NCI-H345 treated with DMSO at 0.1 percent for 48 hours (cell line): ENCODE measurements around the gene MYH15.

Experiments
- DNase-seq: peaks from one replicate; lab custom pipeline; 2025; ENCODE audit not compliant: unreplicated experiment; lab: John Stamatoyannopoulos, UW

The MYH15 gene

GRCh38 chr3:108416111-108416869 is 94.1 kb downstream of the MYH15 start:
- DNase-seq: no peak

DNA sequence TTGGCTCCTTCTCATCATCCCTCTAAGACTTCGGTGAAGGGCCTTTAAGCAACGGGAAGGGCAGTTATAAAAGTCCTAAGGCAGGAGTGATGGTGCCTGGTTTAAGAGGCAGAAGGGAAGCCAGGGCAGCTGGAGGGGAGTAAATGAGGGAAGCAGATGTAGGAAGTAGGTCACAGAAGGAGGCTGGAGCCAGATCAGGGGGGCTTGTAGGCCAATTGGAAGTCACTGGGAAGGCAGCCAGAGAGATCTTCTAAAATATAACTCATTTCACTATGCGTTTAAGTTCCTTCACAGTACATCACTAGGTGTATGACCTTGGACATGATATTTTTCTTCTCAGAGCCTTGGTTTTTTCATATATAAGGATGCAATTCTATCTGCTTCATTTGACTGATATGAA is 94.7 kb downstream of the MYH15 start:
- no peak for DNase-seq

DNA sequence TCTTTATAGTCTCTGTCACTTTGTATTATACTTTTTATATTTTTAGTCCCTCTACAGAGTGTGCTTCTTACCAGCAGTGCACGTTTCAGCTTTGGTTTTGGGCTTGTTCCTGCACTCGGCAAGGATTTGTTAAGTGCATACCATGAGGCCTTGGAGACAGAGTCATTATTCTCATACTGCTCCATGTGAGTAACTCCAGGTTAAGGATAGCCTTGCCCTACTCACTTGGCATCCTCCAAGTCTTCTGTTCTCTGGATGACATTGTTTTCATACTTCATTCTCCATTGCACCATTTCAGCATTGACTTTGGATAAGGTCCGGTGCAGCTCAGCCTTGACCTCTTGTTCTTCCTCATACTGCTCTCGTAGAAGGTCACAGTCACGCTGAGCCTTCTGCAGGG is 96.4 kb downstream of the MYH15 start:
- no peak for DNase-seq

DNA sequence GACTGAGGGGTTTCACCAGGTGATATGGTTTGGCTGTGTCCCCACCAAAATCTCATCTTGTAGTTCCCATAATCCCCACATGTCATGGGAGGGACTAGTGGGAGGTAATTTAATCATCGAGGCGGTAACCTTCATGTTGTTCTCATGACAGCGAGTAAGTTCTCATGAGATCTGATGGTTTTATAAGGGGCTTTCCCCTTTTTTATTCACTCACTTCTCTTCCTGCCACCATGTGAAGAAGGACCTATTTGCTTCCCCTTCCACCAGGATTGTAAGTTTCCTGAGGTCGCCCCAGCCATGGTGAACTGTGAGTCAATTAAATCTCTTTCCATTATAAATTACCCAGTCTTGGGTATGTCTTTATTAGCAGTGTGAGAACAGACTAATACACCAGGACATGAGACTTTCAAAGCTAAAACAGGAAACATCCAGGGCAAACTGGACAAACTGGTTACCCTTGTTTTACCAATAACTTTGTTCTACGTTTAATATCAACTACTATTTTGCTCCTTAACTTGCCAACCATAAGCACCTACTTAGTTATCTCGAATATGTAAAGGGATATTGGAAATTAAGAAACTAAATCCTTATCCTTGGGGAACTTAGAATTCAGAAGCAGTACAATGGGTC is 98.2 kb downstream of the MYH15 start:
- no peak for DNase-seq

DNA sequence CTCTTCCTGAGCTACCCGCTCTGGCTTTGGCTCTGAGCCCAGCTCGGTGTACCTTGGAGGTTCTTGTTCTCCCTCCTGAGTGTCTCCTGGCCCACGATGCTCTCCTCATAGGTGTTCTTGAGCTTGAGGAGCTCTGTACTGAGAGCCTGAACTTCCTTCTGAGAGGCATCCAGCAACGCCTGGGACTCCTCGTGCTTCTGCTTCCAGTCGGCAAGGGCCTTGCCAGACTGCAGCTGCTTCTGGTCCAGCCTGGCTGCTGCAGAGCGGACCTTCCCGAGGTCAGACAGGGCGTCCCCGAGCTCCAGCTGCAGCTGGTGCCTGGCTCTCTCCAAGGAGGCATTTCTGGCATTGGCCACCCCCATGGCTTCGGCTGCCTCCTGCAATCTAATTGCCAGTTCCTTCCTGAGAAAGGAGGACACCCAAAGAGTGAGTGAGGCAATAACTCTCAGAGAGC is 99.8 kb downstream of the MYH15 start:
- DNase-seq: no peak

GRCh38 chr3:108409800-108410178 is 100.6 kb downstream of the MYH15 start:
- no peak for DNase-seq

DNA sequence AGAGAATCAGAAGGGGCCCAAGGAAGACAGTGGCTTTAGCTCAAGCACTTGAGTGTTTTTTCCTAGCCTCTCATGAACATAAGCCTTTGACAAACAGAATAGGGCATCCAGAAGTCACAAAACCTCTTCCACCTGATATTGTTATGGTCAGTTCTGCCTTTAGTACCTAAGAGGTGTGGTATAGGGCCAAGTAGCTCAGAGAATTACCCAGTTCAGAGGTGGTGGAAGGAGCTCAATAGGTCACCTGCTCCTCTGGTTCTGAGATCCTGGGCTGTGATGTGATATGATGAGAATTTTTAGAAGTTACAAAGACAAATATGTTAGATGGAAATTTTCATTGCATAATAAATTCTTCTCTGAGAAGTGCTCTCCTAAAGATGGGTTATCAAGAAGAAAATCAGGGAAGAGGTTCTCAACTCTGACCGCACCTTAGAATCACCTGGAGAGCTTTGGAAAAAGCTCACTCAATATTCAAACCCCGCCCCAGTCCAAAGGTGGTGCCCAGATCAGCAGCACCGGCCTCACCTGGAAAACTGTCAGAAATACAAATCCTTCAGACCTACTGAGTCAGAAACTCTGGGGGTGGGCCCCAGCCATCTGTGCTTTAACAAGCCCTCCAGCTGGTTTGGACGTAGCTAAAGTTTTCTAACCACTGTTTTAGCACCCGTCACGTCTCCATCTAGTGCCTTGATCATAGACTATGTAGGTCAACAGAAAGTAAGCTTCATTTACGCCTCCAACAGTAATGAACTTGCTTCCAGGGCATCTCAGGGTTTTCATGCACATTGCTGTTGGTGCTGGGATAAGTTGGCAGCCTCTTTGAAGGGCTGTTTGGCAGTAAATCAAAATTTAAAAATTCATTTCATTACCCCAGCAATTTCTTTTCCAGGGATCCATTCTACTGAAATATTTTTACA is 101.3 kb downstream of the MYH15 start:
- DNase-seq: no peak

- no peak for DNase-seq
These were observed 102.5 kb downstream of the MYH15 start for GRCh38 chr3:108407886-108408285.

GRCh38 chr3:108406661-108407206 is 103.7 kb downstream of the MYH15 start:
- DNase-seq: peak; percentile 46

- DNase-seq: no peak
These were observed 104.2 kb downstream of the MYH15 start for GRCh38 chr3:108406063-108406660.

GRCh38 chr3:108404368-108404767 is 106.0 kb downstream of the MYH15 start:
- no peak for DNase-seq

- DNase-seq: no peak
These were observed 106.6 kb downstream of the MYH15 start for GRCh38 chr3:108403686-108404345.

DNA sequence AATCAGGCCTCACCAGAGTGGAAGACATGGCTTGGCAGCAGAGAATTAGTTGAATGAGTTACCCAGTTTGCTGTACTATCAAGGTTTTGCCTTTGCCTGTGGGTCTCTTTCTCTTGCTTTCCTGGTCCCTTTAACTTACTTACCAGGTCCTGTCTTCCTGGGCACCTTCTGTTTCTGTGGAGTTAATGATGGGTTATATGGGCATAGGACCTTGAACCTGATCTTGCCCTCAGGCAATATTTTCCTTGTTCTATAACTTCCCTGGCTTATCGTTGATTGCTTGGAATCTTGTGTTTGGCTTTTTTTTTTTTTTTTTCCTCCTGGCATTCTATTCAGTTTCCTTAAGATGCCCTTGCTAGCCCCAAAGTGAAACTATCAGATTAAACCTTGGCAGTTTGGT is 107.2 kb downstream of the MYH15 start:
- DNase-seq: no peak

DNA sequence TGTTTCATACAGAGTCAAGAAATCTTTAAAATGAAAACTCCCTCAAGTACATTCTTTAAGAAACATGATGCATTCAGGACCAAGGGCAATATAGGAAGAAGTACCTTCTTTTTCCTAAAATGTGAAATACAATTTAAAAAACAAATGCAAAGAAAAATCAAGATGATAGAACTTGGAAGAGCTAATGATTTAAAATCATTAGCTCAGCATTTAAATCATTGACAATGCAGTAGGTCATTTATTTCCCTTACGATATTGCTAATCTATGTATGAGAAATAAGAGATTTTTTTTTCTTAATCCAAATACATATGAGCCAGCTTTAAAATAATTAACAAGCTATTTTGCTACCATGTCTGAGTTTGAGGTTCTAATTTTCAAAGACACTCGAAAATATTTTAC is 108.6 kb downstream of the MYH15 start:
- DNase-seq: no peak

DNA sequence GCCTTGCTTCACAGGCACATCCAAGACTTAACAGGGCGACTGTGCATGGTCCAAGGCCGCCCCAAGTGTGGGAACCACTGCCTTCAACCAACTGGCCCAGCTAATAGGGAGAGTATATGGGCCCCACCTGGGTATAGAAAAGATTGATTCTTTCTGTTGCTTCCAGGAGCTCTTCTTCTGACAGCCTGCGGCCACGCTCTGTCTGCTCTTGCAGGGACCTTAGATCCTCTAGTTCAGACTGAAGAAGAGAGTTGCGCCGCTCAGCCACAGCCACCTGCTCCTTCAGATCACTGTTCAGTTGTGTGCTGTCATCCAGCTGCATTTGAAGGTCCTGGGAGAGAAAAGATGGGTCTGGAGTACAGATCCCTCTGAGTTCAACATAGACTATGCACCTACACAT is 111.9 kb downstream of the MYH15 start:
- DNase-seq: no peak

GRCh38 chr3:108396336-108396735 is 114.1 kb downstream of the MYH15 start:
- no peak for DNase-seq

GRCh38 chr3:108394563-108394962 is 115.8 kb downstream of the MYH15 start:
- DNase-seq: no peak

DNA sequence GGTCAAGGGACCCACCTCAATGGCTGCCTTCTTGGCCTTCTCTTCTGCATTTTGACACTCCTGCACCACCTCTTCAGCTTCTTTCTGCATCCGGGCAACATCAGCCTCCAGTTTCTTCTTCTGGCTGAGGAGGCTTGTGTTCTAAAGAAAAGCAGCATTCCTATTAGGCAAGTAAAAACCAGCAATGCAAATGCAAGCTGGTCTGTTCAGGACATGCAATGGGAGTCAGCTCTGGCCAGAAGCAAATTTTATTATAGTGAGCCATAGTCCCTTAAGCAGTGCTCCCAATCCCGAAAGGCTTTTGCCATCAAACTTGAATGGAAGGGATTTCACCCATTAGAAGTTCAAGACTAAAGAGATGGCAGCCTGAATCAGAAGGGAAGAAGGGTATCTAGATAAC is 116.4 kb downstream of the MYH15 start:
- no peak for DNase-seq

DNA sequence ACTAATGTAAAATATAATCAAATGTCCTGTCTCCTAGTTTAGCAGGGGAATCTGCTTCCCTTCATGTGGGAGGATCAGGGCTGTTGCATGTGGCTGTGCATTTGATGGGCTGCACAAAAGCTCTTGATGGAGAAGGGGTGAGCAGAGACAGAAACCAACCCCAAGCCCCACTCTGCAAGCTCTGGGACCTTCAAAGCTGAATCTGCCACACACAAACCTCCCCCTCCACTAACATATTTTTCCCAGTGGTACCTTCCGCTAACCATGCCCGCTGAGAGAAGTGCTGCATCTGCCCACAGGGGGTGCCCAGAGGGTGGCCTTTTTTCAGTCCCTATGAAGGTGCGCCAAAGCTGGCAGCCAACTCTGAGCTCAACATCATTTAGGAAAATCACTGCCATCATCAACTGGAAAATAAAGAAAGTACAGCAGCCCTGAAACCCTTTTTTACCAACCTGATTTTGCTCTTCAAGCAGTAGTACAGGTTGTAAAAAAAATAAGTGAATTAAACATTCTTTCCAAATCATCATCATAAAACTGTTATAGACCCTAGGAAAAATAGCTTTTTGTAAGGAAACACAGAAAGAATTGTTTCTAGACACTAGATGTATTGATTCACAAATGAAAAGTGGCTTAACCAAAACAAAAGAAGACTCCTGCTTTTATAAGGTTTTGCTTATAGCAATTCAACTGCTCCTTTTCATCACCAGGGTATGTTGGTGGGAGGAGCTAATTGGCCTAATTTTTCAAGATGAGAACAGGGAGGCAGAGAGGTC is 117.1 kb downstream of the MYH15 start:
- peak; percentile 48 for DNase-seq
